HG02884 (cell line): Measurements from ENCODE around the gene RAB35.

Experiments
- ATAC-seq: cut with Tn5 transposase; IDR thresholded peaks from one replicate; pipeline ENCODE4 v1.9.1; 2021; ENCODE audit warnings: mild to moderate bottlenecking, moderate library complexity; ENCODE audit not compliant: unreplicated experiment

RAB35 gene

DNA sequence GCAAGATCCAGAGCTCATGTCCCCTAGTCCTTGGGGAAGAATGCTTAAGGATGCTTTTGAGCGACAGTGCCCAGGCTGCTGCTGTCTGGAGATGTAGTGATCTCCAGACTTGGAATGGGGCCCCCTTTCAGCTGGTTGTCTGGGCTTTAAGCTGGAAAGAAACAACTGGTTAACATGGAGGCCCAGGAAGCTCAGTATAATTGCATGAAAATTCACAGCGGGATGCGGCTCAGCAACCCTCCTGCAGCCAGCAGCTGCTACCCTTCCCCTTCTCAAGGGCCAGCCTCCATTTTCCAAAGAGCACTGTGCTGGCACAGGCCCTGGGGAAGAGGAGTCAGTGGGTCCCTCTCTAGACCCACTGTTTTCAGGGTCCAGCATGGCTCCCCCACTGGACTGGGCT is 26.3 kb downstream of the RAB35 start:
- ATAC-seq, result no peak

DNA sequence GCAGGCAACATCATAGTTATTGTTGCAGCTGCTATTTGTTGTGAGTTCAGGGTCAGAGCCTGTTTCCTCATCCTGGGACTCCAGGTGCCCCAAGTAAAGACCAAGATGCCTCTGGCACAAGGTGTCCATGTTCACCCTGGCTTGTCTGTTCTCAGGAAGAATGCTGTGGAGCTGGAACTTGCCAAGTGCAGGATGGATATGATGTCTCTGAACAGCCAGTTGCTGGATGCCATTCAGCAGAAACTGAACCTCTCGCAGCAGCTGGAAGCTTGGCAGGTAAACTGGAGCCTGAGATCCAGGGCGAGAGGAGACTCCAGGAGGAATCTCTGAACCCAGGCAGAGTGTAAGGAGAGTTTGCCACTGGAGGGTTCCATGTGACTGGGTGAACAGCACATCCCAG is 26.8 kb downstream of the RAB35 start:
- ATAC-seq, result no peak

DNA sequence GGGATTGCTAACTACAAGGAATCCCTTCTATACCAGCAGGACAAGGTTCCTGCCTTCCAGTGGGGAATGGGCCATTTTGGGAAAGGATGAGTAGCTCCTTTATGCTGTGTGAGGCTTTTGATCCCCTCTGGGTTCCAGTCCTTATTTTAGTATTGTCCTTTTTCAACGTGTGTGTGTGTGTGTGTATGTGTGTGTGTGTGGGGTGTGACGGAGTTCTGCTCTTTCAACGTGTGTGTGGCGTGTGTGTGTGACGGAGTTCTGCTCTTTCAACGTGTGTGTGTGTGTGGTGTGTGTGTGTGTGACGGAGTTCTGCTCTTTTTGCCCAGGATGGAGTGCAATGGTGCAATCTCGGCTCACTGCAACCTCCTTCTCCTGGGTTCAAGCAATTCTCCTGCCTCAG is 27.4 kb downstream of the RAB35 start:
- no peak for ATAC-seq

DNA sequence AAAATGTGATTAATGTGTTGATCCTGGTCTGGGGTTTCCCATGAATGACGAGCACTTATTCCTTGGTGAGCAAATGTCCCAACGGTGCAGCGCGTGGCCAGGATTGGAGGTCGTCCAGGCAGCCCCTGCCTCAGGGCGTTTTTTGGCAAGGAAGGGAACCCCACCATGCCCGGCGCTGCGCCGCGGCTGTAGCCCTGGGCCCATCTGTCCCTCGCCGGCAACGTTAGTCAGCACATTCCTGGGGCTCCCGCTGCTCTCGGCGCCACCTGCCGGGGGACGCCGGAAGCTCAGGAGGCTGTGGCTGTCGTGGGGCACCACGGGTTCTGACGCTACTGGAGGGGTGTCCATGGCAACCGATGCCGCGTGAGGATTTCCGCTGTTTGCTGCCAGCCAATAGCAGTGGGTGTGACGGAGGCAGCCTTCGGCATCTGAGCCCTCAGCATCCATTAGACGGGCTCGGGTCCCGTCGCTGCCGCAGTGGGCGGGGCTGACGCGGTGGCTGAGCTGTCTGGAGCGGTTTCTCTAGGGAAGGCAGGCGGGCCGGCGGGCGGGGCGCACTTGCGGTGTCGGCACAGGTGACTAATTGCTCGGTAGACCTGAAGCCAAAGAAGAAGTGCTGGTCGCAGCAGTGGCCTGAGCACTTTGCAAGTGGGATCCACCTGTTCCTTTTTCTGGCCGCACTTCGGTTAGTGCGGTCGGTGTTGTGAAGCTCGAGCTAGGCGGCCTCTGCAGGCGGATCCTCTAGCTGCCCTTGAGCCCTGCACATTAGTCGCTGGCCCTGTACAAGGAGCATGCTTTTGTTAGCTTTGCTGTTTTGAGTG is 29.5 kb downstream of the RAB35 start:
- ATAC-seq, result peak; percentile 95

GRCh38 chr12:120085920-120086645 is 30.5 kb downstream of the RAB35 start:
- no peak for ATAC-seq

- no peak for ATAC-seq
Observed at GRCh38 chr12:120081641-120082040, 34.9 kb downstream of the RAB35 start.

DNA sequence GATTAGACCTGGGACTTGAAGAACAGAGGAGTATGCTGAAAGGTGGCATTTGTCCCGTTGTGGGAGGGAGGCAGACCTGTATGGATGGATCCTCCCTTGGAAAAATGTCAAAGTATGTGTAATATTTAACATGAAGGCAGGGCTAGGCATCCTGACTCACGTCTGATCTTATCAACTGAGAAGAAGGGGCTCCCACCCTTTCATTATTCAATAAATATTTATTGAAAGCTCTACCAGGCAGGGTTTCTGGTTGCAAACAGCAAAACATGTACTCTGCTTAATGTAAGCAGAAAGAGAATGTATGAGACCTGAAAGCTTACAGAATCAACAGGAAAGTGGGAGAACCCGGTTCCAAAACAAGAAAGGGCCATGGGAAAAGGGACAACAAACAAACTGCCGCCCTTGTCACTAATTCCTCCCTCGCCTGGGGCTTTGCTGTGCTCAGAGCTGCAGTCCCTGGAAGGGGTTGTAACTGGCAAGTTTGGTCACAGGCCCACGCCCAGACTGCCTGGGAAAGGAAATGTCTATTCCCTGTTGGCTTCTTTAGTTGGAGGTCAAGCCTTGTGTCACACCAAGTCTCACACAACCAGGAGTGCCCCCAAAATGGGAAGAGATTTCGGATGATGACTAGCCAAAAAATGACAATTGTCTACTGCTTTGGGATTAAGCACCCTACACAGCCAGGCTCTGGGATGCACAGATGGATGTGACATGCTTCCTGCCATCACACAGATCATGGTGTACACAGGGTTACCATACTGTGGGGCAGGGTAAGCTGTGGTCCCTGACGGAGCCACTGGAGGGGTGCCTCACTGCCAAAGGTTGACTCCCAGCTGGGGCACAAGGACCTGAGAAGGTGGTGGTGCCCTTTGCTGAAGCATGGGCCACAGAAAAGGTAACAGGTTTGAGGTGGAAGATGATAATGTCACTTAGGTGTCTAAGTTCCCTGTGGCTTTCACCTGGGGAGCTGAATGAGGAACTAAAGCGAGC is 36.8 kb downstream of the RAB35 start:
- ATAC-seq, result no peak

DNA sequence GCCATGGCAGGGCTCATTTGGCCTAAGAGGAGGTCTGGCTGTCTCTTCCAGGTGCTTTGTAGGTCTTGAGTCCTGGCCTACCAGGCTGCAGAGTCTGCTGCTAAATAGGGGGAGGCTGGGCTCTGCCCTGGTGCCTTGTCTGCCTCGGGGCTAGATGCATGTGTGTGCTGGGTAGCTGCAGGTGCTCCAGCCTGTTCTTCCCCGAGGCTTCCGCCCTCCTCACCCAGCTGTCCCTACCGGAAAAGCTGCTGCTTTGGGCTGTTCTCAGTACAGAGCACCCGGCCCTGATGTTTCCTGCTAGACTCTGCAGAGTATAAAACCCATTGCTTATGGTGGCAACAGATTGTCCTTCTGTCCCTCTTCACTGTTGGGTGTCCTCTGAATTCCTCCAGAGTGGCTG is 37.7 kb downstream of the RAB35 start:
- no peak for ATAC-seq

DNA sequence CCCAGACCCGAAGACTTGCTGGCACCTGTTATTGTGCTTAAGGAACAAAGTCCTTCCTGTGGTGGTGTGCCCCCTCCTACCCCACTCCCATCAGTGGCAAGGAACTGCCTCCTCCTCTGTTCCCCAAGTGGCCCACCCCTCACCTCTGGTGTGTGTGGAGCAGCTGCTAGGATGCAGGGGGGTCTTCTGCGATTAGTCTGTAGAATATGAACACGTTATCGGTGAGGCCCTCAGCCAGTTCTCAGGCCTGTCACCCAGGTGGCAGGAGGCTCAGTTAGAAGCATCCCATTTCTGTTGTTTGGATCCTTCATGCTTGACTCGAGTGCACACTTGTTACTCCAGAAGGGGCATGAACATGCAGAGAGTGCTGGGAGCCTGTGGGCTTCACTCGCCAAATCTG is 39.3 kb downstream of the RAB35 start:
- ATAC-seq, result no peak

DNA sequence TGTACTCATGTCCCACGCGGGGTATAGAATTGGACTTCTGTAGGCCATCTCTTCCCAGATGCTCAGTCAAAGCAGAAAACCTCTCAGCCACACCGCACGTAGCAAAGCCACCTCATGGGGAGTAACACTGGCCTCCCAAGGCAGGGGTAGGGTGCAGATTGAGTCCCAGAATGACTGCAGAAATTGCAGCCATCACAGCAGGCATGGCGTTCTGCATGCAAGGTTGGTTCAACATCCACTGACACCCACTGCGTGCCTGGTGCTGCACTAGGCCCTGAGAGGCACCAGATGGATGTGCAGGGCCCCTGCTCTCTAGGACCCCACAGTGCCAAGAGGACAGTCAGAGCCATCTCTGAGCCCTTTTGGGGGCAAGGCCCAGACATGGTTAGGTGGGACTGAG is 39.9 kb downstream of the RAB35 start:
- ATAC-seq, result no peak

- ATAC-seq, result no peak
Observed at GRCh38 chr12:120075034-120075616, 41.4 kb downstream of the RAB35 start.

- no peak for ATAC-seq
Observed at GRCh38 chr12:120072472-120073249, 43.9 kb downstream of the RAB35 start.

DNA sequence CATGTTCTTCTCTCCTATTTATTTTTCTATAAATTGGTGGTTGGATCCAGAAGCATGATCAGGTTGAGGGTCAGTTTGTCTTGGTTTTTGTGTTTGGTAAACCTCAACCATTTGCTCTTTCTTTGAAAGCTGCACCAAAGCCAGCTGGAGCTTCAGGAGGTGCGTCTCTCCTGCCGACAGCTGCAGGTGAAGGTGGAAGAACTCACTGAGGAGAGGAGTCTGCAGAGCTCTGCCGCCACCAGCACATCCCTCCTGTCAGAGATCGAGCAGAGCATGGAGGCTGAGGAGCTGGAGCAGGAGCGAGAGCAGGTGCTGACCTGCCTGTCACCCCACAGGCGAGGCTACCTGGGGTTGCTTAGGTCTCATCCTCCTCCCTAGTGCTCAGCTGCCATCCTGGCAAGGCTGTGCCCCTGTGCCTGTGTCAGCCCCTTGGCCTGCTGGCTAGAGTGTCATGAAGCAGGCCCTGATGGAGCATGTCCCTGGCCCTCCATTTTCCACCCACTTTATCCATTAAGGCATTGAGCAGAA is 45.0 kb downstream of the RAB35 start:
- no peak for ATAC-seq

- no peak for ATAC-seq
Observed at GRCh38 chr12:120069278-120069677, 47.3 kb downstream of the RAB35 start.

GRCh38 chr12:120067901-120068300 is 48.7 kb downstream of the RAB35 start:
- no peak for ATAC-seq

- no peak for ATAC-seq
Observed at GRCh38 chr12:120067084-120067869, 49.3 kb downstream of the RAB35 start.

- no peak for ATAC-seq
Observed at GRCh38 chr12:120066341-120066740, 50.2 kb downstream of the RAB35 start.

DNA sequence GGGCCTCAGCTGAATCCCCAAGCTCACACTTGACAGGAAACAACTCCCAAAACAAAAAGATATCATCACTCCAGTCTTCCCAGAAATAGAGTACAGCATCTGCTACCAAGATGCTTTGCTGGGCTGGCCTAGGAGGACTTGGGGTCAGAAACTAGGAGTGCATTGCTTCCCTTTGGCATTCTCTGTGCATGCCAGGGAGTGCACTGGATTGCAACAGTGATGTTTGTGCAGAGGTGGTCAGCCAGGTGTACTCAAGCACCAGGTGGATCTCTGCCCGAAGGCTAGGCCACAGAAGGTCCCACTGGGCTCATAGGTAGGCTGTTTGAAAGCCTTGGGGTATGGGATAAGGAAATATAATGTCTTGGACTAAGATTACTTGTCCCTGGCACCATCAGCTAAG is 51.1 kb downstream of the RAB35 start:
- ATAC-seq, result no peak
